GM23338 (cell line): ENCODE measurements around the gene RAD51C.
"Not testable (repeated sequence)": the region's sequence is repeated elsewhere in the genome, so short reads cannot be mapped to it uniquely, and the experiment has no call there.

Experiments used
- CTCF ChIP-seq, 2 experiments: fragments of 200-600 bp in 1 of 2; sonication (generic) in 1 of 2; conservative IDR thresholded peaks; 2 replicates each; pipeline versions ENCODE4 v1.5.1 to v1.6.1; 2016 to 2017; ENCODE audit warnings: antibody characterized with exemption in 2 of 2, low read depth in 2 of 2, mild to moderate bottlenecking in 2 of 2, moderate library complexity in 1 of 2
- EZH2 ChIP-seq: fragments of 200-600 bp; sonication (generic); IDR thresholded peaks from one replicate; pipeline ENCODE4 v1.8.0; 2017; ENCODE audit warnings: antibody characterized with exemption, mild to moderate bottlenecking, low read depth; ENCODE audit not compliant: unreplicated experiment
- EZH2phosphoT487 ChIP-seq: fragments of 200-600 bp; sonication (generic); IDR thresholded peaks from one replicate; pipeline ENCODE4 v1.8.1; 2018; ENCODE audit warnings: antibody characterized with exemption; ENCODE audit not compliant: unreplicated experiment
- JUNB ChIP-seq: IDR thresholded peaks from one replicate; pipeline ENCODE4 v1.6.1; 2016; ENCODE audit warnings: antibody characterized with exemption; ENCODE audit not compliant: unreplicated experiment
- NANOG ChIP-seq: IDR thresholded peaks from 2 replicates; pipeline ENCODE4 v1.6.1; 2016; ENCODE audit warnings: antibody characterized with exemption, borderline replicate concordance
- POLR2AphosphoS5 ChIP-seq: IDR thresholded peaks from 2 replicates; pipeline ENCODE4 v1.6.1; 2016; ENCODE audit warnings: antibody characterized with exemption, low read depth
- TF ChIP-seq, protein P1 (sequence below): IDR thresholded peaks from one replicate; pipeline ENCODE4 v1.6.1; 2018; ENCODE audit warnings: antibody characterized with exemption; ENCODE audit not compliant: unreplicated experiment

DNA sequence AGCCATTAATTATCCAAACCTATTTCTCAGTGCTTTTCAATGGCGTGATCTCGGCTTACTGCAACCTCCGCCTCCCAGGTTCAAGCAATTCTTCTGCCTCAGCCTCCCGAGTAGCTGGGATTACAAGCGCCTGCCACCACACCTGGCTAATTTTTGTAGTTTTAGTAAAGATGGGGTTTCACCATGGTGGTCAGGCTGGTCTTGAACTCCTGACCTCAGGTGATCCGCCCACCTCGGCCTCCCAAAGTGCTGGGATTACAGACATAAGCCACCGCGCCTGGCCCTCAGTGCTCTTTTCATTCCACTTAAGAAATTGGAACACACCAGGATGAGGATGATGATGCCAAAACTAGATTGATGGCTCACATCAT lies 32.7 kb upstream of the RAD51C start:
- TF ChIP-seq JUNB; POLR2AphosphoS5; EZH2phosphoT487; CTCF (conservative IDR thresholded peaks at IDR 0.05; ENCODE audit: low read depth in 2 of 2); EZH2; NANOG: not testable (repeated sequence)
- TF ChIP-seq, protein P1, sequence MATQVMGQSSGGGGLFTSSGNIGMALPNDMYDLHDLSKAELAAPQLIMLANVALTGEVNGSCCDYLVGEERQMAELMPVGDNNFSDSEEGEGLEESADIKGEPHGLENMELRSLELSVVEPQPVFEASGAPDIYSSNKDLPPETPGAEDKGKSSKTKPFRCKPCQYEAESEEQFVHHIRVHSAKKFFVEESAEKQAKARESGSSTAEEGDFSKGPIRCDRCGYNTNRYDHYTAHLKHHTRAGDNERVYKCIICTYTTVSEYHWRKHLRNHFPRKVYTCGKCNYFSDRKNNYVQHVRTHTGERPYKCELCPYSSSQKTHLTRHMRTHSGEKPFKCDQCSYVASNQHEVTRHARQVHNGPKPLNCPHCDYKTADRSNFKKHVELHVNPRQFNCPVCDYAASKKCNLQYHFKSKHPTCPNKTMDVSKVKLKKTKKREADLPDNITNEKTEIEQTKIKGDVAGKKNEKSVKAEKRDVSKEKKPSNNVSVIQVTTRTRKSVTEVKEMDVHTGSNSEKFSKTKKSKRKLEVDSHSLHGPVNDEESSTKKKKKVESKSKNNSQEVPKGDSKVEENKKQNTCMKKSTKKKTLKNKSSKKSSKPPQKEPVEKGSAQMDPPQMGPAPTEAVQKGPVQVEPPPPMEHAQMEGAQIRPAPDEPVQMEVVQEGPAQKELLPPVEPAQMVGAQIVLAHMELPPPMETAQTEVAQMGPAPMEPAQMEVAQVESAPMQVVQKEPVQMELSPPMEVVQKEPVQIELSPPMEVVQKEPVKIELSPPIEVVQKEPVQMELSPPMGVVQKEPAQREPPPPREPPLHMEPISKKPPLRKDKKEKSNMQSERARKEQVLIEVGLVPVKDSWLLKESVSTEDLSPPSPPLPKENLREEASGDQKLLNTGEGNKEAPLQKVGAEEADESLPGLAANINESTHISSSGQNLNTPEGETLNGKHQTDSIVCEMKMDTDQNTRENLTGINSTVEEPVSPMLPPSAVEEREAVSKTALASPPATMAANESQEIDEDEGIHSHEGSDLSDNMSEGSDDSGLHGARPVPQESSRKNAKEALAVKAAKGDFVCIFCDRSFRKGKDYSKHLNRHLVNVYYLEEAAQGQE, result not testable (repeated sequence)
